HG02610 (cell line): ENCODE results near the gene APCDD1L.
"Not testable (repeated sequence)": the region's sequence is repeated elsewhere in the genome, so short reads cannot be mapped to it uniquely, and the experiment has no call there.

ENCODE experiments used
- ATAC-seq: cut with Tn5 transposase; IDR thresholded peaks from one replicate; pipeline ENCODE4 v1.9.1; 2021; ENCODE audit warnings: mild to moderate bottlenecking, moderate library complexity; ENCODE audit not compliant: unreplicated experiment

APCDD1L gene

GRCh38 chr20:58518387-58518786 lies 3.2 kb upstream of the APCDD1L start:
- no peak for ATAC-seq

- ATAC-seq, result no peak
Observed at GRCh38 chr20:58514321-58515232, 622 bp downstream of the APCDD1L start.

- ATAC-seq, result no peak
Observed at GRCh38 chr20:58513580-58514285, 1.5 kb downstream of the APCDD1L start.

GRCh38 chr20:58512808-58513552 lies 2.2 kb downstream of the APCDD1L start:
- no peak for ATAC-seq

GRCh38 chr20:58511861-58512260 lies 3.3 kb downstream of the APCDD1L start:
- ATAC-seq, result no peak

- no peak for ATAC-seq
Observed at GRCh38 chr20:58511364-58511763, 3.8 kb downstream of the APCDD1L start.

- no peak for ATAC-seq
Observed at GRCh38 chr20:58510921-58511320, 4.3 kb downstream of the APCDD1L start.

- ATAC-seq, result no peak
Observed at GRCh38 chr20:58508762-58509395, 6.3 kb downstream of the APCDD1L start.

GRCh38 chr20:58506999-58507398 lies 8.2 kb downstream of the APCDD1L start:
- ATAC-seq, result not testable (repeated sequence)

- no peak for ATAC-seq
Observed at GRCh38 chr20:58504566-58504965, 10.6 kb downstream of the APCDD1L start.

- ATAC-seq, result no peak
Observed at GRCh38 chr20:58503668-58504067, 11.5 kb downstream of the APCDD1L start.

- ATAC-seq, result no peak
Observed at GRCh38 chr20:58500256-58500655, 14.9 kb downstream of the APCDD1L start.

- ATAC-seq, result no peak
Observed at GRCh38 chr20:58498470-58499068, 16.6 kb downstream of the APCDD1L start.

- no peak for ATAC-seq
Observed at GRCh38 chr20:58497724-58498469, 17.3 kb downstream of the APCDD1L start.

GRCh38 chr20:58497076-58497641 lies 18.0 kb downstream of the APCDD1L start:
- no peak for ATAC-seq

GRCh38 chr20:58496429-58496769 lies 18.8 kb downstream of the APCDD1L start:
- no peak for ATAC-seq

GRCh38 chr20:58495623-58496428 lies 19.4 kb downstream of the APCDD1L start:
- no peak for ATAC-seq

- ATAC-seq, result no peak
Observed at GRCh38 chr20:58494923-58495622, 20.1 kb downstream of the APCDD1L start.
